GM19455 (cell line): ENCODE measurements around the gene TMEM132D.

ENCODE experiments used
- ATAC-seq: cut with Tn5 transposase; IDR thresholded peaks from one replicate; pipeline ENCODE4 v1.9.1; 2021; ENCODE audit not compliant: unreplicated experiment

Gene TMEM132D

DNA sequence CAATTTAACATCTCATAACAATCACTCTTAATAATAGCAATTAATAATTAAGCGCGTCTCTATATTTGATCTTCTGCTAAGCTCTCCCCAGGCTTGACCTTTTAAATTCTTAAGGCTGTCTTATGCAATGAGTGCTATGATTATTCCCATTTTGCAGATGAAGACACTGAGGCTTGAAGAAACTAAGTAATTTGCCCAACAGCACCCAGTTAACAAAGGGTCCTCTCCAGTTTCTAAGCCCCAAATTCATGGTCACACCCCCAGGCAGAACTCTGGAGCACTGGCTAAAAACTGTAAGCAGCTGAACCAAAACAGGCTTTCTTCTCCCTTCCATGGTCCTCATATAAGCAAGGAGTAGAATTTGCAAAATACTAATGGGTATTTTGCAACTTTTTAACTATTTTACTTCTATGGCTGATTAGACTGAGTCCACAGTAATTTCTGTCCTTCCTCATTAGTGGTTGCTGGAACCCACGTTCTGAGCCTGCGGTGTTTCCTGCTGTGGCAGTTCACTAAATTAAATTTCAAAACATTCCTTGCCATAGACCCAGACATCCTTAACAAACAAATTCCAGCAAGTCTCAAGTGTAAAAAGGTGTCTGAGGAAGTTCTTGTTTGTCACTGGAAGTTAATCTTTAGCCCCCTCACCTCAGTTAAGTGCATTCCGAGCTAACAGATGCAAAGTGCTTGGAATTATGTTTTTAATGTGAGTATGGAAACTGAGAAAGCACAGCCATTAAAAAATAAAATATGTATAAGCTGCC, 76.5 kb downstream of the TMEM132D start:
- ATAC-seq, result no peak

GRCh38 chr12:129826273-129826672, 77.6 kb downstream of the TMEM132D start:
- no peak for ATAC-seq

GRCh38 chr12:129825316-129825715, 78.5 kb downstream of the TMEM132D start:
- ATAC-seq, result no peak

GRCh38 chr12:129821964-129822363, 81.9 kb downstream of the TMEM132D start:
- no peak for ATAC-seq

- ATAC-seq, result no peak
These were observed 84.4 kb downstream of the TMEM132D start for GRCh38 chr12:129819391-129819790.

DNA sequence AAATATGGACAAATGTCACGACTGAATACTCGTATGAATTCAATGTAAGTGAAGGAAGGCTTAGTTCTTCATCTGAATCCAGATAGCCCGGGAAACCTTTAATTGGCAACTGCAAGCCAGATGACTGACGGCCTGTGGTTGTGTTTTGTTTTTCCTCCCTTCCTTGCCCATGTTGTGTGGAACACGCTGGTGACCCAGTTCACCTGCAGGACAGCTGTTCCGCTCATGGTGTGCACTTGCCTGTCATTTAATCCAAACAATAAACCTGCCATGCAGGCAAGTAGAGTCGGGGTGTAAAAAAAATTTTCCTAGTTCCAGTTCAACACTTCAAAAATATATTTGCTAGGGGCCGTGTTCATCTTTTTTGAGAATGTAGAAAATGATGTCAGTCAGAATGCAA, 88.0 kb downstream of the TMEM132D start:
- ATAC-seq, result no peak

DNA sequence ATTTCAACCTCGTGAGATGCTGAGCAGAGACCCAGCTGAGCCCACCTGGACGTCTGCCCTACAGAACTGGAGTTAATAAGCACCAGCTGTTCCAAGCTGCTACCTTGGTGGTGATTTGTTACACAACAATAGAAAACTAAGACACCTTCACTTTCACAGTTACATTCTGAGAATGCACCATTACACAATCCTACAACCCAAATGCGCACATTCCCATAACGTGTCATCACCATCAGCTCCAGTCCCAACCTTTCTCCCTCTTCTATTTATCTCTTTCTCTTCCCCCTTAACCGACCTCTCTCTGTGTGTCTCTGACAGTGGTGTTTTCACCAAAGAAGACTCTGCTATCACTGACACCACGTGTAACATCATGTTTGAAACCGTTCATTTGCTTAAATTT, 91.9 kb downstream of the TMEM132D start:
- ATAC-seq, result no peak

DNA sequence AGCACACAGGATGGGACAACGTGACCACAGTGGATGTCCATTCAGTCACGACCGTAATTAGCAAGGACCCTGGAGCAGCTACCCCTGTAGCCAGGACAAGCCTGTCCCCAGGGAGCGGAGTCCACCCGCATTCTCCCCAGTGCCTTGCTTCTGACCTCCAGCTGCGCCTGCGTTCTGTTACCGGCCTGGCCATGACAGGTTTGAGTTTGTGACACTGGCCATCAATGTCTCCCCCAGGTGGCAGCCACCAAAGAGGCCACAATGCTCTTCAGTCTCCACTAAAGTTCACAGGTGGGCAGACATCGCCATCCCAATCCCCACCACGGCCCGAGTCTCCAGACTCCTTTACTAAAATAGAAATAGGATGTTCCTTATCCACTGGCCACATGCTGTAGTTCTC, 96.7 kb downstream of the TMEM132D start:
- no peak for ATAC-seq

DNA sequence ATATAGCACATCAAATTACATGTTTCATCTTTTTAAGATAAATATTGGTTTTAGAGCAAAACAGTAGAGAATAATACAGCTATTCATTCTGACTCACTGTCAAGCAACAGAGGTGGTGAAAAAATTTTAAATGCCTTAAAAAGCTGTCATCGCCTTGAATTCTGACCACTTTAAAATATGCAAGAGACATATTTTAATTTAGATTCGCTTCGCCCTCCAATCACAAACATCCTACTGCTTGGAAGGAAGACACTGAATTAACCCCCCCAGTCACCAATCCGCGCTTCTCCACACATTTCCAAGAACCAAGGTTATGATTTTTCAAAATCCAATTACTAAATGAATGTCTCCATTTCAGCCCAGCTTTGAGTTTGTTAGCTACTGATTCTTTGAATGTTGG, 112.4 kb downstream of the TMEM132D start:
- no peak for ATAC-seq

GRCh38 chr12:129790930-129791329, 112.9 kb downstream of the TMEM132D start:
- no peak for ATAC-seq

GRCh38 chr12:129790331-129790730, 113.5 kb downstream of the TMEM132D start:
- no peak for ATAC-seq

GRCh38 chr12:129789921-129790320, 113.9 kb downstream of the TMEM132D start:
- ATAC-seq, result no peak

GRCh38 chr12:129788506-129789084, 115.2 kb downstream of the TMEM132D start:
- ATAC-seq, result no peak

GRCh38 chr12:129779989-129780388, 123.8 kb downstream of the TMEM132D start:
- ATAC-seq, result no peak

DNA sequence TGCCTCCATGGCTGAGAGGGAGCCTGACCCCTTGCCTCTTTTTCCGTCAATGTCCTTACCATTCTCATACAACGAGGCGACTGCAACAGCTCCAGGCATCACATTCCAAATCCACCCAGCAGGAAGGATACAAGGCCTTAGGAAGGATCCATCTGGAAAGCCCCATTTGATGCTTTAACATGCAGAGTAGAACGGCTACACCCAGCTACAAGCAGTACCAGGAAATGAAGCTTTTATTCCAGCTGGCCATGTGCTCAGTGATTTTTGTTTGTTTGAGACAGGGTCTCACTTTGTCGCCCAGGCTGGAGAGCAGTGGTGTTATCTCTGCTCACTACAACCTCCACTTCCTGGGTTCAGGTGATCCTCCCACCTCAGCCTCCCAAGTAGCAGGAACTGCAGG, 124.8 kb downstream of the TMEM132D start:
- no peak for ATAC-seq

DNA sequence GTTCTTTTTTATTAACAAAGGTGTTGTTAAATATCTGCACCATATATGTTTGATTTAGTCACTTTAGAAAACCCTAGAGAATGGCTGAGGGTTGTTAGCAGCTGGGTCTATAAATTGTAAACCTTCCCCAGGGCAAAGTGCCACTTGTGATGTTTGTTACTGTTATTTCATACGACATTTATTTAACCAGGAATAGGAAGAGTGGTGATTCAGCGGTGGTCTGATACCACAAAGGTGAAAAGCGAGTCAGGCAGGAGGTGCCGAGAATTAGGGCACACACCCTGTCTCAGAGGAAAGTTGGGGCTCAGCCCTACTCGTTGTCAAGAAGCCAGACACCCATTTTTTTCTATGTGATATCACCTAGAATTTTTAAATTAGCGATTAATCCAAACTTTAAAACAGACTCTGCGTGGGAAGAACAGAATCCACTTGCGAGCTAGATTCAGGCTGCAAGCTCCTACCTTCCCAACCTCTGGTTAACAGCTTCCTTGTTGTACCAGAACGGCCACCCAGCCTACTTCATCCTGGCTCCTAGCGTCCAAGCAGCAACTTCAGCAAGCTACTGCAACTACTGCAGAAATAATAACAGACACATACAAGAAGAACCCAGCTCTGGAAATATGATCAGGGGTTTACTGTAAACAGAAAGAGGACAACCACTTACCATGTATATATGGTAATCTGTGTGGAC, 126.7 kb downstream of the TMEM132D start:
- no peak for ATAC-seq

GRCh38 chr12:129772501-129773493, 131.0 kb downstream of the TMEM132D start:
- no peak for ATAC-seq

- ATAC-seq, result no peak
These were observed 132.6 kb downstream of the TMEM132D start for GRCh38 chr12:129771238-129771637.

GRCh38 chr12:129765719-129766118, 138.1 kb downstream of the TMEM132D start:
- no peak for ATAC-seq

DNA sequence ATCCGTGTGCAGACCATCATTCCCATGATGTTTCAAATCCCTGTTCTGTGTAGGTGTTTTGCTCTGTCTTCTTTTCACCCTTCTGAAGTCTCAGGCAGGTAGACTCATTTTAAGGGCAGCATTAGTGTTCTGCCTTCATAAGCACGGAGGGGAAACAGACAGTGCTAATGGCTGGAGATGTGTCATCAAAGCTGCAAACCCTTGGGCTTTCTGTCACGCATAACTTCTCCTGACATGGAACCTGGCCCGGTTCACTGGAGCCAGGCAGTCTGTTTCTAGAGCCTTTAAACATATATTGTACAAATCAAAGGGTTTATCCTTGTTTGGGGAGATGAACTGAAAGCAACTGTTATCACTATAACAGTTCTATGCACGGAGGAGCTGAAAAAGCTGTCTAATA, 141.4 kb downstream of the TMEM132D start:
- no peak for ATAC-seq

- no peak for ATAC-seq
These were observed 150.2 kb downstream of the TMEM132D start for GRCh38 chr12:129753586-129753985.
